GM23338 (cell line): Measurements from ENCODE around the gene INCA1. TPM values are rescaled to one million over a fixed set of nuclear protein-coding genes. Genes with fewer than 3 reads are reported as not detected.
A peak's percentile ranks its signal among the peaks of the same experiment; 100 is the strongest.

Source experiments
- ATAC-seq: fragments of 200-7000 bp; cut with Tn5 transposase; 3 replicates; pipeline ENCODE4 v1.9.1; 2020
- DNase-seq: peaks from one replicate; pipeline ENCODE4 v3.0.0-alpha.2; 2015; ENCODE audit warnings: low spot score
- H2AFZ ChIP-seq: fragments of 200-600 bp; sonication (generic); 2 replicates; pipeline ENCODE4 v1.8.0; 2016; ENCODE audit warnings: antibody characterized with exemption, mild to moderate bottlenecking, moderate library complexity
- H3F3A ChIP-seq: fragments of 200-600 bp; sonication (generic); replicated peaks from 2 replicates; pipeline ENCODE4 v1.8.0; 2017; ENCODE audit warnings: antibody characterized with exemption, mixed run types, low read depth
- H3K27ac ChIP-seq: fragments of 200-600 bp; sonication (generic); 2 replicates; pipeline ENCODE4 v1.6.1; 2016; ENCODE audit warnings: low read depth
- H3K27me3 ChIP-seq: fragments of 200-600 bp; sonication (generic); 2 replicates; pipeline ENCODE4 v1.8.0; 2016; ENCODE audit warnings: mild to moderate bottlenecking, mixed run types, moderate library complexity; ENCODE audit not compliant: insufficient read depth
- H3K36me3 ChIP-seq: fragments of 200-600 bp; sonication (generic); 2 replicates; pipeline ENCODE4 v1.8.0; 2016; ENCODE audit warnings: mild to moderate bottlenecking; ENCODE audit not compliant: insufficient read depth
- H3K4me1 ChIP-seq: fragments of 200-600 bp; sonication (generic); 2 replicates; pipeline ENCODE4 v1.8.0; 2016; ENCODE audit warnings: mild to moderate bottlenecking, moderate library complexity; ENCODE audit not compliant: insufficient read depth
- H3K4me2 ChIP-seq: fragments of 200-600 bp; sonication (generic); 2 replicates; pipeline ENCODE4 v1.7.1; 2017; ENCODE audit warnings: mixed run types
- H3K4me3 ChIP-seq: fragments of 200-600 bp; sonication (generic); 2 replicates; pipeline ENCODE4 v1.6.1; 2016; ENCODE audit warnings: mixed run types
- H3K79me2 ChIP-seq: fragments of 200-600 bp; sonication (generic); replicated peaks from 2 replicates; pipeline ENCODE4 v1.8.0; 2017; ENCODE audit warnings: mild to moderate bottlenecking; ENCODE audit not compliant: insufficient read depth
- H3K9me2 ChIP-seq: fragments of 200-600 bp; sonication (generic); 2 replicates; pipeline ENCODE4 v1.8.0; 2017; ENCODE audit not compliant: insufficient read depth
- H4K20me1 ChIP-seq: fragments of 200-600 bp; sonication (generic); replicated peaks from 2 replicates; pipeline ENCODE4 v1.8.0; 2017; ENCODE audit warnings: mild to moderate bottlenecking; ENCODE audit not compliant: insufficient read depth
- H3K27ac Mint-ChIP-seq: 2 replicates; pipeline ENCODE4 v1.8.0; 2020; ENCODE audit warnings: inconsistent platforms, mild to moderate bottlenecking, moderate library complexity, mixed read lengths
- H3K27me3 Mint-ChIP-seq: 3 replicates; pipeline ENCODE4 v1.8.0; 2022; ENCODE audit warnings: low read depth, mild to moderate bottlenecking, moderate library complexity, mixed read lengths, inconsistent platforms; ENCODE audit not compliant: insufficient read depth, poor library complexity
- H3K36me3 Mint-ChIP-seq: 3 replicates; pipeline ENCODE4 v1.8.0; 2021; ENCODE audit warnings: low read depth, mild to moderate bottlenecking, inconsistent platforms, moderate library complexity, mixed read lengths
- H3K4me1 Mint-ChIP-seq: 3 replicates; pipeline ENCODE4 v1.8.0; 2020; ENCODE audit warnings: mild to moderate bottlenecking, inconsistent platforms, mixed read lengths
- H3K4me3 Mint-ChIP-seq: 3 replicates; pipeline ENCODE4 v1.8.0; 2021; ENCODE audit warnings: moderate library complexity, mild to moderate bottlenecking, inconsistent platforms, mixed read lengths
- H3K9me3 Mint-ChIP-seq: 3 replicates; pipeline ENCODE4 v1.8.0; 2020; ENCODE audit warnings: moderate library complexity, mild to moderate bottlenecking, inconsistent platforms, mixed read lengths
- ETS1 ChIP-seq: IDR thresholded peaks from 2 replicates; pipeline ENCODE4 v1.6.1; 2016; ENCODE audit warnings: antibody characterized with exemption
- EZH2 ChIP-seq: fragments of 200-600 bp; sonication (generic); IDR thresholded peaks from one replicate; pipeline ENCODE4 v1.8.0; 2017; ENCODE audit warnings: antibody characterized with exemption, mild to moderate bottlenecking, low read depth; ENCODE audit not compliant: unreplicated experiment
- POLR2AphosphoS5 ChIP-seq: IDR thresholded peaks from 2 replicates; pipeline ENCODE4 v1.6.1; 2016; ENCODE audit warnings: antibody characterized with exemption, low read depth
- REST ChIP-seq: IDR thresholded peaks from one replicate; pipeline ENCODE4 v1.6.1; 2018; ENCODE audit warnings: antibody characterized with exemption; ENCODE audit not compliant: unreplicated experiment
- STAT1 ChIP-seq: IDR thresholded peaks from one replicate; pipeline ENCODE4 v1.6.1; 2016; ENCODE audit warnings: antibody characterized with exemption; ENCODE audit not compliant: unreplicated experiment
- ZNF114 ChIP-seq: fragments of 250-450 bp; sonication (Bioruptor Pico); IDR thresholded peaks from 2 replicates; pipeline ENCODE4 v1.5.0; 2020; ENCODE audit warnings: mild to moderate bottlenecking, moderate library complexity
- ZNF462 ChIP-seq: fragments of 250-450 bp; sonication (Bioruptor Pico); IDR thresholded peaks from 2 replicates; pipeline ENCODE4 v1.5.0; 2020; ENCODE audit warnings: mild to moderate bottlenecking, moderate library complexity
- polyA plus RNA-seq: library from polyadenylated mRNA; unstranded; fragments of >200 nt; fragmentation: Nextera tagmentation; extraction: Ambion mirVana; gene quantifications from 2 replicates; pipeline ENCODE4 v1.2.1, GENCODE V29; 2016
- total RNA-seq: library from RNA; depleted of rRNA; stranded (reverse); fragments of >200 nt; shearing (Covaris generic); gene quantifications from 2 replicates; pipeline ENCODE4 v1.2.3, GENCODE V29; 2014

INCA1 gene
- total and polyA plus RNA-seq, 2 experiments from 2014 or later: 1.3 TPM; not detected in 1

GRCh38 chr17:4949321-4950074 lies 47.8 kb downstream of the INCA1 start (continued):
- TF ChIP-seq ETS1 (no peak; the same call in 1 of the 2 replicates), ZNF114 (CRISPR knock-in tag) (no peak), ZNF462 (CRISPR knock-in tag) (no peak), STAT1 (no peak)

GRCh38 chr17:4948931-4949320 lies 48.4 kb downstream of the INCA1 start:
- Histone ChIP-seq H3K27ac (peak overlapping the region; percentile 100), H4K20me1 (peaks cover 16% of the 10 kb centered on the region), H3K9me2 (no peaks in the 10 kb centered on the region), H3F3A (peaks cover 35% of the 10 kb centered on the region), H3K27me3 (no peaks in the 10 kb centered on the region), H3K36me3 (peaks cover 16% of the 10 kb centered on the region), H3K79me2 (peaks cover 35% of the 10 kb centered on the region), H2AFZ (no peak overlapping the region), H3K4me2 (peak overlapping the region; percentile 96), H3K4me3 (peak overlapping the region; percentile 96), H3K4me1 (peaks cover 43% of the 10 kb centered on the region)
- peaks cover 46% of the 10 kb centered on the region for H3K4me1 Mint-ChIP-seq
- peaks cover 39% of the 10 kb centered on the region for H3K36me3 Mint-ChIP-seq
- peak; percentile 88 for DNase-seq
- H3K27me3 Mint-ChIP-seq: peaks cover 40% of the 10 kb centered on the region
- peak; percentile 47 for ATAC-seq
- TF ChIP-seq REST: no peak
- peak; percentile 29; the same call in 1 of the 2 replicates for TF ChIP-seq POLR2AphosphoS5
- no peak for TF ChIP-seq ETS1
- no peak for TF ChIP-seq STAT1
- no peak for TF ChIP-seq EZH2
- H3K9me3 Mint-ChIP-seq: no peaks in the 10 kb centered on the region; the same call in 2 of the 3 replicates
- peak overlapping the region; percentile 98 for H3K27ac Mint-ChIP-seq
- peak overlapping the region; percentile 92 for H3K4me3 Mint-ChIP-seq
